CD14-positive monocyte (primary cell): ENCODE measurements around the gene PLA2G2C. TPM values are rescaled to one million over a fixed set of nuclear protein-coding genes. Genes with fewer than 3 reads are reported as not detected.
A peak's percentile ranks its signal among the peaks of the same experiment; 100 is the strongest.

Experiments
- DNase-seq, 3 donors: peaks; one replicate each; pipeline ENCODE4 v3.0.0-alpha.2; 2011 to 2022
- H2AFZ ChIP-seq: 2 replicates; pipeline ENCODE4 v1.6.0; 2012; ENCODE audit warnings: mild to moderate bottlenecking, low read depth, low read length, inconsistent platforms; ENCODE audit not compliant: insufficient read depth, poor library complexity, severe bottlenecking
- H3K27ac ChIP-seq, 2 donors: 1 replicate in 1 of 2; 2 replicates in 1 of 2; pipeline ENCODE4 v1.5.1; 2012 to 2013; ENCODE audit warnings: low read length in 2 of 2, control low read depth in 1 of 2, inconsistent platforms in 1 of 2, low read depth in 1 of 2, mild to moderate bottlenecking in 1 of 2
- H3K27me3 ChIP-seq, 2 donors: one replicate each; pipeline versions ENCODE4 v1.6.0 to v1.6.1; 2011 to 2013; ENCODE audit warnings: low read length in 2 of 2; ENCODE audit not compliant: control insufficient read depth in 2 of 2, insufficient read depth in 2 of 2
- H3K36me3 ChIP-seq, 2 donors: replicated peaks in 1 of 2; 1 replicate in 1 of 2; 2 replicates in 1 of 2; pipeline versions ENCODE4 v1.5.1 to v1.6.1; 2012 to 2013; ENCODE audit warnings: low read length in 2 of 2, control low read depth in 1 of 2, inconsistent platforms in 1 of 2, mild to moderate bottlenecking in 1 of 2; ENCODE audit not compliant: insufficient read depth in 2 of 2, control insufficient read depth in 1 of 2
- H3K4me1 ChIP-seq, 2 donors: 1 replicate in 1 of 2; 2 replicates in 1 of 2; pipeline versions ENCODE4 v1.5.1 to v1.6.1; 2012 to 2013; ENCODE audit warnings: low read length in 2 of 2, control low read depth in 1 of 2, inconsistent platforms in 1 of 2, mild to moderate bottlenecking in 1 of 2, moderate library complexity in 1 of 2; ENCODE audit not compliant: insufficient read depth in 2 of 2, control insufficient read depth in 1 of 2
- H3K4me2 ChIP-seq: replicated peaks from 2 replicates; pipeline ENCODE3; 2012; ENCODE audit warnings: low read length, moderate library complexity, mild to moderate bottlenecking; ENCODE audit not compliant: poor library complexity, severe bottlenecking; ENCODE audit errors: extremely low read depth
- H3K4me3 ChIP-seq, 3 experiments: fragments of 200-600 bp in 1 of 3; sonication (generic) in 1 of 3; replicated peaks in 1 of 3; 1 replicate in 2 of 3; 2 replicates in 1 of 3; pipeline ENCODE4 v1.5.1; 2011 to 2013; ENCODE audit warnings: low read length in 3 of 3, mild to moderate bottlenecking in 3 of 3, control low read depth in 2 of 3, low read depth in 2 of 3, inconsistent platforms in 1 of 3, moderate library complexity in 1 of 3
- H3K79me2 ChIP-seq: 2 replicates; pipeline ENCODE4 v1.6.0; 2012; ENCODE audit warnings: mild to moderate bottlenecking, control low read depth, inconsistent platforms, low read length, moderate library complexity; ENCODE audit not compliant: insufficient read depth
- H3K9ac ChIP-seq: 2 replicates; pipeline ENCODE4 v1.6.0; 2017; ENCODE audit warnings: low read length, mild to moderate bottlenecking; ENCODE audit not compliant: insufficient read depth, poor library complexity, severe bottlenecking
- H3K9me3 ChIP-seq, 2 donors: replicated peaks in 1 of 2; 1 replicate in 1 of 2; 2 replicates in 1 of 2; pipeline versions ENCODE4 v1.5.1 to v1.6.1; 2012 to 2013; ENCODE audit warnings: low read length in 2 of 2, control low read depth in 1 of 2; ENCODE audit not compliant: control insufficient read depth in 1 of 2, insufficient read depth in 1 of 2
- H4K20me1 ChIP-seq: 2 replicates; pipeline ENCODE4 v1.6.0; 2012; ENCODE audit warnings: mild to moderate bottlenecking, low read length, control low read depth, moderate library complexity; ENCODE audit not compliant: insufficient read depth
- H3K27ac Mint-ChIP-seq, 7 donors: one replicate each; pipeline ENCODE4 v1.8.0; 2020; ENCODE audit warnings: mild to moderate bottlenecking in 7 of 7, mixed read lengths in 7 of 7, moderate library complexity in 6 of 7, inconsistent platforms in 2 of 7
- H3K27me3 Mint-ChIP-seq, 3 donors: one replicate each; pipeline ENCODE4 v1.8.0; 2021 to 2022; ENCODE audit warnings: low read depth in 3 of 3, mild to moderate bottlenecking in 3 of 3, mixed read lengths in 3 of 3, moderate library complexity in 3 of 3, inconsistent platforms in 1 of 3
- H3K36me3 Mint-ChIP-seq, 2 donors: one replicate each; pipeline ENCODE4 v1.8.0; 2020; ENCODE audit warnings: mixed read lengths in 2 of 2, inconsistent platforms in 1 of 2, mild to moderate bottlenecking in 1 of 2
- H3K4me1 Mint-ChIP-seq: one replicate; pipeline ENCODE4 v1.8.0; 2020; ENCODE audit warnings: mild to moderate bottlenecking, mixed read lengths
- H3K4me3 Mint-ChIP-seq, 2 donors: one replicate each; pipeline ENCODE4 v1.8.0; 2020; ENCODE audit warnings: mild to moderate bottlenecking in 2 of 2, mixed read lengths in 2 of 2, moderate library complexity in 1 of 2
- H3K9me3 Mint-ChIP-seq, 7 donors: one replicate each; pipeline ENCODE4 v1.8.0; 2020 to 2022; ENCODE audit warnings: mixed read lengths in 7 of 7, mild to moderate bottlenecking in 6 of 7, moderate library complexity in 6 of 7, inconsistent platforms in 2 of 7
- WGBS: methylation state at CpG from one replicate; pipeline ENCODE4 v1.1.5; 2013; ENCODE audit warnings: missing lambda C conversion rate; ENCODE audit not compliant: insufficient coverage; 5-methylcytosine and 5-hydroxymethylcytosine counted together
- intact Hi-C, 2 donors: fragments of 100-400 bp; cut with micrococcal nuclease; formaldehyde crosslinking; loops; one replicate each; pipeline versions ENCODE4 v1.15.0 to v1.15.1; 2023
- polyA plus RNA-seq, 3 donors: library from polyadenylated mRNA; depleted of rRNA in 1 of 3; unstranded in 2 of 3; stranded (reverse) in 1 of 3; fragments of 300-500 nt in 2 of 3; fragments of >200 nt in 1 of 3; fragmentation: Illumina TruSeq in 2 of 3; gene quantifications; 1 replicate in 2 of 3; 2 replicates in 1 of 3; pipeline ENCODE4 v1.2.3, GENCODE V29; 2012 to 2021
- TF ChIP-seq, protein P1 (sequence below): fragments of 200-600 bp; IDR thresholded peaks from one replicate; pipeline ENCODE4 v1.8.0; 2022; ENCODE audit warnings: antibody characterized with exemption, mild to moderate bottlenecking

Gene PLA2G2C
- polyA plus RNA-seq, 3 donors: 0.07 to 0.40 TPM; not detected in 1

DNA sequence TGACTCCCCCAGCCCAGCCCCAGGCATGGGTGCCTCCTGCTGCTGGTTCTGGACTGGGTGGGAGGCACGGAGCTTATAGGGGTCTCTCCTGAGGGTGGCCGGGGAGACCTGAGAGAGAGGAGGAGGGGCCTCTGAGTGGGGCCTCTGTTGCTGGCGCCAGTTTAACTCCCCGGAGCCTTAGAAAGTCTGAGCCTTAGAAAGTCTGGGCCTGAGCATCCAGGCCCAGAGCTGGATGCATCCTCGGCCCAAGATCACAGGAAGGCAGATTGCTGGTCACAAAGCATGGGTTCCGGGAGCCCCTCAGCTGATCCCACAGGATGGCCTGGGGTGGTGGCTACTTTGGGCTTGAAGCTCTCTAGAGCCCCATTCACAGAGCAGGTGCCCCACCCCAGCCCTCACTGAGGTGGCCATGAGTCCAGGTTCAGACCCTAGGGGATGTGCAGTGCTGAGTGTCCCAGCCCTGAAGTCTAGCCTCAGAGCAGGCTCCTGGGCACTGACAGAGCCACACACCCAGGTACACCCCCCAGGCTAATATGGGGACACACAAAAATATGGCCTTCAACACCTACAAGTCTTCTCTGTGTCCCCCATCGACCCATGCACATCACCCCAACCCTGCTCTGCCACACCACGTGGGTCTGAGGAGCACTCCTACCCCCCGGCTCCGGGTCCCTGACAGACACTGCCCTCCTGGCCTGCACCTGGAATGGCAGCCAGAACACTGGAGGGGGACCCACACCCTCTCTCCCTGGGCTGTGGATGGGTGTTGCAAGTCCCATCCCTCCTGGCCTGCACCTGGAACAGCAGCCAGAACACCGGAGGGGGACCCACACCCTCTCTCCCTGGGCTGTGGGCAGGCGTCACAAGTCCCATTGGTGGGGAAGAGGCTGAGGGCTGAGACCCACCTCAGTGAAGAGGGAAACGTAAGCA lies 37.5 kb downstream of the PLA2G2C start:
- no peak overlapping the region for H2AFZ ChIP-seq
- H3K27me3 ChIP-seq: peaks cover 0 to 5% of the 10 kb centered on the region in 2 donors
- Mint-ChIP-seq H3K27me3 (peaks cover 7 to 22% (median 10%) of the 10 kb centered on the region in 3 donors), H3K9me3 (peaks cover 0 to 3% (median 0%) of the 10 kb centered on the region in 7 donors), H3K4me3 (no peak overlapping the region), H3K27ac (peak overlapping the region in 1 of 7 donors; percentile 25), H3K36me3 (no peaks in the 10 kb centered on the region), H3K4me1 (peaks cover 19% of the 10 kb centered on the region)
- peaks cover 21% of the 10 kb centered on the region in 2 donors for H3K4me1 ChIP-seq
- intact Hi-C loops: no loop called here
- H3K4me2 ChIP-seq: no peak overlapping the region
- H3K9me3 ChIP-seq: no peaks in the 10 kb centered on the region
- no peaks in the 10 kb centered on the region for H4K20me1 ChIP-seq
- TF ChIP-seq, protein P1, sequence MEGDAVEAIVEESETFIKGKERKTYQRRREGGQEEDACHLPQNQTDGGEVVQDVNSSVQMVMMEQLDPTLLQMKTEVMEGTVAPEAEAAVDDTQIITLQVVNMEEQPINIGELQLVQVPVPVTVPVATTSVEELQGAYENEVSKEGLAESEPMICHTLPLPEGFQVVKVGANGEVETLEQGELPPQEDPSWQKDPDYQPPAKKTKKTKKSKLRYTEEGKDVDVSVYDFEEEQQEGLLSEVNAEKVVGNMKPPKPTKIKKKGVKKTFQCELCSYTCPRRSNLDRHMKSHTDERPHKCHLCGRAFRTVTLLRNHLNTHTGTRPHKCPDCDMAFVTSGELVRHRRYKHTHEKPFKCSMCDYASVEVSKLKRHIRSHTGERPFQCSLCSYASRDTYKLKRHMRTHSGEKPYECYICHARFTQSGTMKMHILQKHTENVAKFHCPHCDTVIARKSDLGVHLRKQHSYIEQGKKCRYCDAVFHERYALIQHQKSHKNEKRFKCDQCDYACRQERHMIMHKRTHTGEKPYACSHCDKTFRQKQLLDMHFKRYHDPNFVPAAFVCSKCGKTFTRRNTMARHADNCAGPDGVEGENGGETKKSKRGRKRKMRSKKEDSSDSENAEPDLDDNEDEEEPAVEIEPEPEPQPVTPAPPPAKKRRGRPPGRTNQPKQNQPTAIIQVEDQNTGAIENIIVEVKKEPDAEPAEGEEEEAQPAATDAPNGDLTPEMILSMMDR: no peak
- no peak overlapping the region for H3K4me3 ChIP-seq
- no peak overlapping the region for H3K27ac ChIP-seq
- H3K79me2 ChIP-seq: no peaks in the 10 kb centered on the region
- no peaks in the 10 kb centered on the region for H3K36me3 ChIP-seq
- H3K9ac ChIP-seq: no peak overlapping the region
- DNase-seq: no peak
- WGBS: 89% methylated on average over 11 of the region's 13 CpGs

DNA sequence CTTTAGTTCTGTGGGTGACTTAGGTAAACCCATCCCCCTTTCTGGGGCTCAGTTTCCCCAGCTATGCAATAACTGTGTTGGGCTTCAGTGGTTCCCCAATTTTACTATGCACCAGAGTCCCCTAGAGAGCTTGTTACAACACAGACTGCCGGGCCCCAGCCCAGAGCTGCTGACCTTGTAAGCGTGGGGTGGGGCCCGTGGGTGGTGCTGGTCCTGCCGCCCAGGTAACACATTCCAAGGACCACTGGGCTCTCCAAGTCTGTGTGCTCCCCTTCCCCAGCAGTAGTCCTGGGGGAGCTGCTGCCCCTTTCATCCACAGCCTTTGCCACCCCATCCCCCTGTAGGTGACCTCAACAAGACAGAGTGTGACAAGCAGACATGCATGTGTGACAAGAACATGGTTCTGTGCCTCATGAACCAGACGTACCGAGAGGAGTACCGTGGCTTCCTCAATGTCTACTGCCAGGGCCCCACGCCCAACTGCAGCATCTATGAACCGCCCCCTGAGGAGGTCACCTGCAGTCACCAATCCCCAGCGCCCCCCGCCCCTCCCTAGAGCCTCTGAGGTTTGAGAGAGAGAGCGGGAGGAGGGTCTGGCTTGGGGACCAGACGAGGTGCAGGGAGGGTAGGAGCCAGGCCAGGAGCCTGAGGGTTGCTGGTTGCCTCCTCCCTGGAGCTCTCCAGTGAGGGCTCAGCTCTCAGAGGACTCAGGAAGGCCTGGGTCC lies 38.3 kb downstream of the PLA2G2C start:
- Histone ChIP-seq H4K20me1 (no peaks in the 10 kb centered on the region), H3K9me3 (no peaks in the 10 kb centered on the region), H3K4me2 (no peak overlapping the region), H3K4me3 (no peak overlapping the region), H3K9ac (no peak overlapping the region), H3K27me3 (peaks cover 0 to 5% of the 10 kb centered on the region in 2 donors), H3K4me1 (peaks cover 13% of the 10 kb centered on the region in 2 donors), H3K79me2 (no peaks in the 10 kb centered on the region), H3K36me3 (no peaks in the 10 kb centered on the region), H2AFZ (no peak overlapping the region), H3K27ac (no peak overlapping the region)
- TF ChIP-seq, protein P1: no peak
- H3K27me3 Mint-ChIP-seq: peaks cover 7 to 22% (median 10%) of the 10 kb centered on the region in 3 donors
- DNase-seq: no peak
- intact Hi-C loops: no loop called here
- no peak overlapping the region for H3K4me3 Mint-ChIP-seq
- H3K4me1 Mint-ChIP-seq: peaks cover 13% of the 10 kb centered on the region
- H3K9me3 Mint-ChIP-seq: peaks cover 0 to 3% (median 0%) of the 10 kb centered on the region in 7 donors
- 90% methylated on average over 12 of the region's 13 CpGs for WGBS
- no peaks in the 10 kb centered on the region for H3K36me3 Mint-ChIP-seq
- H3K27ac Mint-ChIP-seq: no peak overlapping the region
